Camera-type eye (tissue), 1 donor: ENCODE data around the gene GFI1B. TPM values are rescaled to one million over a fixed set of nuclear protein-coding genes. Genes with fewer than 3 reads are reported as not detected.

Experiments
- total RNA-seq: library from RNA; depleted of rRNA; stranded (reverse); fragments of >200 nt; gene quantifications from one replicate; pipeline ENCODE4 v1.2.3, GENCODE V29; 2014

GFI1B gene
- total RNA-seq: 1.4 TPM

DNA sequence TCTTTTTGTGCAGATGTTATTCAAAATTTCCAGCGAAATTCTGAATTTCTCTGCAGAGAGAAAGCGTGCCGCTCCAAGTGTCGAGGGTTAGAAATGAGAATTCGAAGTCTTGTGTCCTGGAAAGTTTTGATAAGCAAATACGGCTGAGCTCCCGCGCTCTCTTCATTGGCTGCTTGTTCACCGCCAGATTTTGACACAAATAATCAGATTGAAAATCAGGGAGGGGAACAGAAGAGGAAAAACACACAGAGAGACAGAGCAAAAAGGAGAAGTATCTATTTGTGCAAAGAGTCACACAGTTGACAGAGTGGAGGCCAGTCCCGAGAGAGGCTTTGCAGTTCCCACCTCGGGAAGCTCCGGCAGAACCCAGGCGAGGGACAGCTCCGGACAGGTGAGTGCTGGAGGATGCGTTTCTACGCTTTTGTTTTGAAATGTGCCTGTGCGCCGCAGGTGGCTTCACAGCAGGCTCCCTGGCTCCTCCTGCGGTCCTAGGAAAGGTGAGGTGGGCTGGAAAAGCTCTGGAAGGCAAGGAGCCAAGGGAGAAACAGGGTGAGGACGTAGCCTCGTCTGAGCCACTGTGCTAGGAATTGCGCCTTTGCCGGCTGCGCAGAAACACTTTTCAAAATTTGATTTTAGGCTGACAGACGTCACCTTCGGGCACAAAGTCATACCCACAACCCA is at the start of gene GFI1B:
GFI1B (plus strand) TSS at position 244 of the 681 bp plus-strand sequence. CDS start 7,985 bp downstream, outside the sequence.

DNA sequence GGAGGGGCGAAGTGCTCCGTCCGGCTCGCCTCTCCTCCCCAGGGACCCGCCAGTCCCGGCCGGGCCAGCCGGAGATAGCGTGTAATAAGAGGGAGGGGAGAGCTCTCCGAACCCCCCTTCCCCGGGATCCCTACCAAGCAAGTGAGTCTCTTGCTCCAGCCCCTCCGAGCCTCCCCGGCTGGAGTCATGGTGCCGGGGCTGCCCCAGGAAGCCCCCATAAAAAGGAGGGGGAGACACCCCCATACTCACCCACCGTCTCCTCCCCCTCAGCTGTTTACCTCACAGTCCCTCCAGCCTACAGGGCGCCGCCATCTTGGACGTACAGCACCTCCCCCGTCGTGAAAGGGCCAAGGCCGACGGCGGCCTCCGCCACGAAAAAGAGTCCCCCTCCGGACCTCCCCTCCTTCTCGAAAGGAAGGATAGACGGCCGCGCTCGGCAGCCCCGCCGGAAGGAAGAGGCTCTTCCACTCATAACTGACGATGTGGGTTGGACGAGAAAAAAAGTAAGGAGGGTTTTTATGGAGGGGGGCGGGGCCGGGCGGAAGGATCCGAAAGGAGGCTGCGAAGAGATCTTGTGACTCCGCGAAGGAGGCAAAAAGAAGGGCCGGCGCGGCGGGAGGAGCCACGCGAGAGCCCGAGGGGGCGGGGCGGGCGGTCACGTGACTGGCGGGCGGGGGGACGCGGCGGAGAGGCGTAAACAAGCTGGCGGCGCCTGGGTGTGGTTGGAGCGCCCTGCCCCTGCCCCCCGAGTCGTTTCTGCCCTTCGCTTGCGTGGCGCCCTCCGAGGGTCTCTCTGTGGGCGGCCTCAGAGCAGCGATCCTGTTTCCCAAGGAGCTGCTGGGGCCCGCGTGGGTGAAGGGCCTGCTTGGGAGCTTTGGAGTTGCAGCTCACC is 34.0 kb upstream of the GFI1B start, which contains the start of gene TSC1:
TSC1 (minus strand) TSS at position 323 of the 892 bp plus-strand sequence. CDS start 15,744 bp downstream, outside the sequence.

DNA sequence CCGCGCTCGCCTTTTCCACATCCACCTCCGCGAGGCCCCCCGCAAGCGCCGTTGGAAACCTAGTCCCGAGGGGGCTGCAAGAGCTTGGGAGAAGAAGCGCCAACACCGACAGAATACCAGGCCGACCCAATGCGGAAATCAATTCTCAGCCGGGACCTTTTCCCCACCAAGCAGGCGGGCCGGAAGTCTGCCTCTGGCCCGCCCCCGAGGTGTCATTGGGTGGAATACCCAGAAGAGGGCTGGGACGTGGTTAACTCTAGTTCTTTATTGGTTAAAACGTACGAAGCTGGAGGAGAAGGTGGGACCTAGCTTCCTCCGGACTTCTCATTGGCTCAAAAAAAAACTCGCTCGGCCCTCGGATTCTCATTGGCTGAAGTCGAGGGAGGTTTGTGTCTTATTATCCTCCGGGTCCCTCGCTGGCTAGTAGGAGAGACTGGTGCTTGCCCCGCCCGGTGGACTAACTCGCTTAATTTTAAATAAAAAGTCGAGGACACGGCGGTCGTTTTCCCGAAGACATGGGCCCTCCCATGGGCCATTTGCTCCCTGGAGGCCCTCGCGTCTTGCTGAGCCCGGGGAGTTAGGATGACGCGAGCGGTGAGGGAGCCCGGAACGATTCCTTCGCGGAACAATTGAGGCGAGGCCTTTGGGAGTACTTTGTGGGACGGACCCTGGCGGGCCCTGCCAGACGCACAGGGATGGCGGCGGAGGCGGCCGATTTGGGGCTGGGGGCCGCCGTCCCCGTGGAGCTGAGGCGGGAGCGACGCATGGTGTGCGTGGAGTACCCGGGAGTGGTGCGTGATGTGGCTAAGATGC is 52.0 kb downstream of the GFI1B start, which contains the start of gene GTF3C5:
GTF3C5 (plus strand) TSS at position 681 of the 813 bp plus-strand sequence; CDS start at position 696, 15 bp downstream.

Other genes with a start within 250 kb of the GFI1B start
- gene AK8, start 100.4 kb upstream of the GFI1B start, total RNA-seq: 2.1 TPM
- 2.8 TPM for gene SPACA9, start 99.8 kb upstream of the GFI1B start, total RNA-seq
- 86.5 TPM for gene TSC1, start 34.1 kb upstream of the GFI1B start, total RNA-seq
- 48.3 TPM for gene GTF3C5, start 52.3 kb downstream of the GFI1B start, total RNA-seq
- 0.77 TPM for gene CEL, start 83.3 kb downstream of the GFI1B start, total RNA-seq
- 72.9 TPM for gene RALGDS, start 142.5 kb downstream of the GFI1B start, total RNA-seq
- gene GBGT1, start 185.2 kb downstream of the GFI1B start, total RNA-seq: 10.4 TPM
- gene OBP2B, start 230.6 kb downstream of the GFI1B start, total RNA-seq: not detected